ENCODE results near the gene DLG5. TPM values are rescaled to one million over a fixed set of nuclear protein-coding genes. Genes with fewer than 3 reads are reported as not detected.

The DLG5 gene
- total RNA-seq, 4 donors from 2014 or later: 117 to 196 (median 147) TPM

GRCh38 chr10:77805676-77806075 lies 120.9 kb downstream of the DLG5 start:
- over 99% methylated on average over 11 of the region's 14 CpGs for WGBS
- TF ChIP-seq CTCF (IDR thresholded peaks at IDR 0.05): no peak
- TF ChIP-seq EP300 (IDR thresholded peaks at IDR 0.05): no peak
- TF ChIP-seq POLR2AphosphoS5 (IDR thresholded peaks at IDR 0.05): no peak
- no peak for TF ChIP-seq POLR2A (IDR thresholded peaks at IDR 0.05)
- Histone ChIP-seq H3K4me1 (no peaks in the 10 kb centered on the region), H3K4me3 (no peak overlapping the region), H3K9me3 (no peaks in the 10 kb centered on the region), H3K36me3 (peaks cover 99% of the 10 kb centered on the region), H3K27ac (no peak overlapping the region), H3K27me3 (no peaks in the 10 kb centered on the region)
- DNase-seq (ENCODE audit: low spot score in 2 of 2): no peak

GRCh38 chr10:77804371-77804770 lies 122.2 kb downstream of the DLG5 start:
- WGBS: 84% methylated on average over 2 of the region's 3 CpGs
- no peaks in the 10 kb centered on the region for H3K4me1 ChIP-seq
- H3K4me3 ChIP-seq: no peak overlapping the region
- H3K36me3 ChIP-seq: peaks cover 99% of the 10 kb centered on the region
- H3K27ac ChIP-seq: no peak overlapping the region
- no peak for DNase-seq (ENCODE audit: low spot score in 2 of 2)
- no peaks in the 10 kb centered on the region for H3K9me3 ChIP-seq
- TF ChIP-seq POLR2AphosphoS5 (IDR thresholded peaks at IDR 0.05) (no peak), POLR2A (IDR thresholded peaks at IDR 0.05) (no peak), EP300 (IDR thresholded peaks at IDR 0.05) (no peak), CTCF (IDR thresholded peaks at IDR 0.05) (no peak)
- H3K27me3 ChIP-seq: no peaks in the 10 kb centered on the region

- TF ChIP-seq EP300 (IDR thresholded peaks at IDR 0.05) (no peak), CTCF (IDR thresholded peaks at IDR 0.05) (no peak), POLR2A (IDR thresholded peaks at IDR 0.05) (no peak), POLR2AphosphoS5 (IDR thresholded peaks at IDR 0.05) (no peak)
- peaks cover 95% of the 10 kb centered on the region for H3K36me3 ChIP-seq
- no peaks in the 10 kb centered on the region for H3K4me1 ChIP-seq
- no peak overlapping the region for H3K27ac ChIP-seq
- no peaks in the 10 kb centered on the region for H3K27me3 ChIP-seq
- no peak for DNase-seq (ENCODE audit: low spot score in 2 of 2)
- no peak overlapping the region for H3K4me3 ChIP-seq
- 80% methylated on average over 14 of the region's 14 CpGs for WGBS
- no peaks in the 10 kb centered on the region for H3K9me3 ChIP-seq
Measured at GRCh38 chr10:77801474-77802161, 124.9 kb downstream of the DLG5 start.

GRCh38 chr10:77800738-77801266 lies 125.8 kb downstream of the DLG5 start:
- Histone ChIP-seq H3K27me3 (no peaks in the 10 kb centered on the region), H3K36me3 (peaks cover 95% of the 10 kb centered on the region), H3K27ac (no peak overlapping the region), H3K9me3 (no peaks in the 10 kb centered on the region), H3K4me1 (no peaks in the 10 kb centered on the region), H3K4me3 (no peak overlapping the region)
- TF ChIP-seq CTCF (IDR thresholded peaks at IDR 0.05) (no peak), EP300 (IDR thresholded peaks at IDR 0.05) (no peak), POLR2A (IDR thresholded peaks at IDR 0.05) (no peak), POLR2AphosphoS5 (IDR thresholded peaks at IDR 0.05) (no peak)
- no peak for DNase-seq (ENCODE audit: low spot score in 2 of 2)
- WGBS: 91% methylated on average over 5 of the region's 5 CpGs

- Histone ChIP-seq H3K4me1 (no peaks in the 10 kb centered on the region), H3K36me3 (peaks cover 95% of the 10 kb centered on the region), H3K27ac (no peak overlapping the region), H3K4me3 (no peak overlapping the region), H3K27me3 (no peaks in the 10 kb centered on the region), H3K9me3 (no peaks in the 10 kb centered on the region)
- WGBS: 95% methylated on average over 13 of the region's 13 CpGs
- no peak for TF ChIP-seq POLR2A (IDR thresholded peaks at IDR 0.05)
- no peak for TF ChIP-seq CTCF (IDR thresholded peaks at IDR 0.05)
- no peak for TF ChIP-seq EP300 (IDR thresholded peaks at IDR 0.05)
- no peak for TF ChIP-seq POLR2AphosphoS5 (IDR thresholded peaks at IDR 0.05)
- no peak for DNase-seq (ENCODE audit: low spot score in 2 of 2)
Measured at GRCh38 chr10:77800320-77800719, 126.2 kb downstream of the DLG5 start.

Measured in suprapubic skin (tissue), 4 donors.